H1 (cell line): ENCODE data around the gene ZNF423.

Source experiments
- CTCF ChIP-seq, 3 experiments: IDR thresholded peaks; 1 replicate in 2 of 3; 2 replicates in 1 of 3; pipeline versions ENCODE4 v1.5.1 to v1.6.1; 2011; ENCODE audit warnings: low read length in 3 of 3, mild to moderate bottlenecking in 3 of 3, inconsistent platforms in 2 of 3, low read depth in 1 of 3, moderate library complexity in 1 of 3; ENCODE audit not compliant: insufficient read depth in 1 of 3; ENCODE audit errors: control extremely low read depth in 1 of 3
- POLR2AphosphoS5 ChIP-seq: IDR thresholded peaks from 2 replicates; pipeline ENCODE4 v1.6.1; 2011; ENCODE audit warnings: low read depth, low read length
- RBBP5 ChIP-seq: IDR thresholded peaks from 2 replicates; pipeline ENCODE4 v1.7.1; 2012; ENCODE audit warnings: low read depth, mild to moderate bottlenecking, inconsistent platforms, low read length, moderate library complexity, borderline replicate concordance
- SP2 ChIP-seq: IDR thresholded peaks from 2 replicates; pipeline ENCODE4 v1.6.1; 2012; ENCODE audit warnings: mild to moderate bottlenecking, low read length, inconsistent platforms
- TCF12 ChIP-seq: IDR thresholded peaks from 2 replicates; pipeline ENCODE4 v1.6.1; 2011; ENCODE audit warnings: low read depth, mild to moderate bottlenecking, low read length

GRCh38 chr16:49599281-49599680, 256.6 kb downstream of the ZNF423 start:
- TF ChIP-seq SP2 (no peak), RBBP5 (no peak), TCF12 (no peak), POLR2AphosphoS5 (no peak), CTCF (IDR thresholded peaks at IDR 0.05; ENCODE audit: control extremely low read depth in 1 of 3, insufficient read depth in 1 of 3, low read depth in 1 of 3, low read length in 3 of 3) (no peak)
